Activated naive CD8-positive, alpha-beta T cell treated with anti-CD3 and anti-CD28 coated beads, Interleukin-2, amount 50 U/mL, for 16 hours (primary cell): ENCODE results near the gene POLR1H.
"Not testable (repeated sequence)": the region's sequence is repeated elsewhere in the genome, so short reads cannot be mapped to it uniquely, and the experiment has no call there.

Source experiments
- DNase-seq: peaks from one replicate; pipeline ENCODE4 v3.0.0-alpha.2; 2020; ENCODE audit warnings: low read depth, low spot score

POLR1H gene

GRCh38 chr6:30061092-30061857 lies at the start of gene POLR1H:
TSS of gene POLR1H (plus strand) at chr6:30061265. CDS start at chr6:30061525, 260 bp downstream.
- DNase-seq, result peak; percentile 69

DNA sequence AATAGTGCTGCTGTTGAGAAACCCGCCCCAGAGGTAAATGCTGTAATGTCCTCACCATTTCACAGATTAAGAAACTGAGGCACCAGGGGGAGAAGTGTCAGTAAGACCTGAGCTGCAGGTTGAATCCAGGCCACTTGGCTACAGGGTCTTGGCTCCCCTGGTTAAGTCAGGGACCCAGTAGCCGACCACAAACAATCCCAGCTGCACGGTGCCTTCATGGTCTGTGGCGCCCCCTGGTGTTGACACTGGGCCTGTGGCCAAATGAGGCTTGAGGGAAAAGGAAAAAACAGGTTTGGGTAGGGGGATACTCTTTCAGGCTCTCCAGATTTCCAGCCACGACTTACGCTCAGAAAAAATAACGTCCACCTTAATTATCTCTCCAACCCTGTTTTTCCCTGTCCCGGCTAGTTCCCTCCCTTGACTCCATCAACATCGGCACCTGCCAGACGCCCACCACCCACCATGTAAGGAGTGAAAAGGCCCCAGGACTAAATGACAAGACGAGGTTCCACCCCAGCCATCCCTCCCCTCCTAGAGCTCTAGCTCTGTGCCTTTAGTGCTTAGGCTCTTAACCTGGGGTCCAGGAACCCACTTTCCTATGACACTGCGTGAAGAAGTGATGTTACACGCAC lies 47.7 kb upstream of the POLR1H start:
- DNase-seq, result no peak

- no peak for DNase-seq
Measured at GRCh38 chr6:30019819-30020218, 41.2 kb upstream of the POLR1H start.

- DNase-seq, result no peak
Measured at GRCh38 chr6:30020626-30021025, 40.4 kb upstream of the POLR1H start.

- no peak for DNase-seq
Measured at GRCh38 chr6:30022189-30022588, 38.9 kb upstream of the POLR1H start.

- DNase-seq, result not testable (repeated sequence)
Measured at GRCh38 chr6:30022712-30023111, 38.4 kb upstream of the POLR1H start.

DNA sequence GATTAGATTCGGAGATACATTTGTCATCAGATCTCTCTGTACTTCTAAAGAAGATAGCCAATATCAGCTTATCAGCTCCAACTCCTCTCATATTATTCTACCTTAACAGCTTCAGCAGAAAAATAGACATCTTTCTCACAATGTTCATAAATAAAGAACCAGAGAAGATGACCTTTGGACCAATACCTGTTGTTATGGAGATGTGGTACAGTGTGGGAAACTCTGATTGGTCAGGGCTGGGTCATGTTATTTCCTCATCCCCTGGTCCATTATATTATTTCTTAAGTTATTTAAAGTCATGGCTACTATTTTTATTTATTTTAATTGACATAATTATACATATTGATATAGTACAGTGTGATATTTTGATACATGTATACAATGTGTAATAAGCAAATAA lies 35.9 kb upstream of the POLR1H start:
- no peak for DNase-seq

DNA sequence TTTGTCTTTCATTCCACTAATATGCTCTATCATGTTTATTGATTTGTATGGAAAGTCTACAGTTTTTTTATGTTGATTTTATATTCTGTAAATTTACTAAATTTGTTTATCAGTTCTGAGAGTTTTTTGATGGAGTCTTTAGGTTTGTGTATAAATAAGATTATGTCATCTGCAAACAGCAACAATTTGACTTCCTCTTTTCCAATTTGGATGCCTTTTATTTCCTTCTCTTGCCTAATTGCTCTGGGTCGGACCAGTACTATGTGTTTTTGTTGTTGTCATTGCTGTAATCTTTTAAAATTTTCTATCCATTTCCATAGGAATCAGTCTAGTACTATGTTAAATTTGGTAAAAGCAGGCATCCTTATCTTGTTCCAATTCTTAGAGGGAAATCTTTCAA lies 31.5 kb upstream of the POLR1H start:
- no peak for DNase-seq

- no peak for DNase-seq
Measured at GRCh38 chr6:30031381-30031780, 29.7 kb upstream of the POLR1H start.

DNA sequence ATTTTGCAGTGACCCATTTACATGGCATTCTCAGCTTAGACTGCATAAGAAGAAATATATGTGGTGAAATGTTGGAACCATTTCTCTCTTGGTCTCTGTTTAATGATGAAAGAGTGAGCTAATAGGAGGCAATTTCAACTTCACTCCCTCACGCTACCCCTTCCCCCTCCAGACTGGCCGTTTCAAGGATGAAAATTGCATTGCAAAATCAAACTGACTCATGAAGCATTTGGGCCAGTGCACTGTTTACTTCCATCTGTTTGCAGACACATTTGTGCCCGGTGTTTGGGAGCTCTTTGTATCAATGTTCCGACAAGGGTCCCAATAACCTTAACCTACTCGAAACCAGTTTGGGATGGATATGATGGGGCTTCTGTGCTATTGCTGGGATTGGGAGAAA lies 27.6 kb upstream of the POLR1H start:
- DNase-seq, result not testable (repeated sequence)

DNA sequence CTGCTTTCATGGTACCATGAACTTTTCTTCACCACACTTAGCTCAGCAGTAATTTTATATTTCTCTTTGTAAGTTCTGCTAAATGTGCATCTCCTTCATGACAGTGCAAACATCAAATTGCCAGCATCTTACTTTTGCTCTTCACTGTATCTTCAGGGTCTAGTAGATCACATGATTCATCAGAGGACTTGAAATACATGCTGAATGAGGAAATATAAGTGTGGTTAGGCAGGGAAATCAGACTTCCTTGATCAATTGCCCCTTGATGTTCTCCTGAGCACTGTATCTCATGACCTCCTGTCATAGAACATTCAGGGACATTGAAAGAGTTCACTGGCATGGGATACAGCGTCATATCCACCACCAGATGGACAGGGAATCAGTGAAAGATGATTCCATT lies 25.3 kb upstream of the POLR1H start:
- no peak for DNase-seq

- no peak for DNase-seq
Measured at GRCh38 chr6:30037182-30037788, 23.8 kb upstream of the POLR1H start.

DNA sequence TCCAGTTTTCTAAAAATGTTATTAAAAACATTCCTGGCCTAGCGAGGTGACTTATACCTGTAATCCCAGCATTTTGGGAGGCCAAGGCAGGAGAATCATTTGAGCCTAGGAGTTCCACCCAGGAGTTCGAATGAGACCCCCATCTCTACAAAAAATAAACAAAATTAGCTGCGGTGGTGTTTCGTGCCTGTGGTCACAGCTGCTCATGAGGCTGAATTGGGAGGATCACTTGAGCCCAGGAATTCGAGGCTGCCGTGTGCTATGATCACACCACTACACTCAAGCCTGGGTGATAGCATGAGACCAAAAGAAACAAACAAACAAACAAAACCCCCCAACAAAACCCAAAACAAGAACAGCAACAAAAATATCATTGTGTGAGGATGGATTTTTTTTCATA lies 19.8 kb upstream of the POLR1H start:
- DNase-seq, result no peak

GRCh38 chr6:30041821-30042220 lies 19.2 kb upstream of the POLR1H start:
- DNase-seq, result no peak

DNA sequence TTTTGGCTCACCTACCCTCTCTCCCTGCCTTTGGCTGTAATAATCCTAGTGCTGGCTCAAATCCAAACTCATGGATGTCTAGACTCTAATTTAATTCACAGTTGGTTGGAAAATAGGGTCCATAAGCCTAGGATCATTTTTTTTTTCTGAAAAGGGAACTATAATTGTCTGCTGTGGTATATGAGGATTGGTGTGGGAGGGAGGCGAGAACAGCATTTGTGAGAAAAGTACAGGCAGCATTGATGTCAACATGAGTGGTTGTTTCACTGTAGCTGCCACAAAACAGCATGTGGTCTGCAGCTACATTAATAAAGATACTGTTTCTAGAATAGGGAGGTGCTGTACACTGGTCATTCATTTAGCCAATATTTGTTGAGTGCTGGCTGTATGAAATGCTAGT lies 18.6 kb upstream of the POLR1H start:
- no peak for DNase-seq

DNA sequence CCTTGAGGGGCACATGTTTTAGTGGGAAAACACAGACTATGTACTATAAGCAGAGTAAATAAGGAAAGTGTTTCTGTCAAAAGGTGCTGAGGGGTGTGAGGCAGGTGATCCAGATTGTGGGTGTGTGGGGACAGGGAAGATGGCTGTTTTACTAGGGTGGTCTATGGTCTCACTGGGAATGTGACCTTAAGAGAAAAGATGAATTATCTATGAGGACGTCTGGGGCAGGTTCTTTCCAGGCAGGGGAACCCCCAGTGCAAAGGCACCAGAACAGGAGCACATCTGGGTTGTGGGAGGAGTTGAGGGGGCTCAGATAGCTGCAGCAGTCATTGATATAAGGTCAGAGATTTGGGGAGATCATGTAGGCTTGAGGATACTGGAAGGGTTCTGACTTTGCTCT lies 18.2 kb upstream of the POLR1H start:
- DNase-seq, result no peak

DNA sequence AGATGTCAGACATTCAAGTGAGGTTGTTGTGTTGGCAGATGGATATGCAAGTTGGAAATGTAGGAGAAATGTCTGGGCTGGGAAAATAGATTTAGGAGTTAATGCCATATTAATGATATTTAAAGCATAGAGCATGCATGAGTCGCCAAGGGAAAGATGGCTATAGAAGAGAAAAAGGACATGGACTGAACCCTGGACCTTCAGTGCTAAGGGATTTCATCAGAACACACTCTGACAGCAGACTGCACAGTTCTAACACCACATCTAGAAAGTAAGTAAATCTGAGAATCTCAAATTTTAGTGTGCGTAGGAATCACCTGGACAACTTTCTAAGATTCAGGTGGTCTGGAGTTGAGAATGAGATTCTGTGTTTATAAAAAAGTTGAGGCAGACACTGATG lies 17.3 kb upstream of the POLR1H start:
- no peak for DNase-seq

DNA sequence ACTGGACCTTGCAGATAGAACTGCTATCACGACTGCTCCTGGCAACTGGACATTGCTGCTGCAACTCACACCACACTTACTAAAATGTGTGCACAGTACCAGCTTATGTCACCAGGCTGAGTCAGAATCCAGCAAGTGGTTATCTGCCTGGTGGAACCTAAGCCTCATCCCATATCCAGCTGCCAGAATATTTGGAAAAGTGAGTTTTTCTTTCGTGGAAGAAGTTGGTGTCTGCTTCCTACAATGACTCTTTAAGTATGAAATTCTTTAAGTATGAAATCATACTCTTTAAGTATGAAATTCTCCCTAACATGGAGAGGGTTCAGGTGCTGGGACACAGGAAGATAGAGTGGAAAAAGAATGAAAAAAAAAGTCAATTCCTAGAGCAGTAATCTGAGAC lies 16.4 kb upstream of the POLR1H start:
- DNase-seq, result no peak

GRCh38 chr6:30047220-30047619 lies 13.8 kb upstream of the POLR1H start:
- no peak for DNase-seq

DNA sequence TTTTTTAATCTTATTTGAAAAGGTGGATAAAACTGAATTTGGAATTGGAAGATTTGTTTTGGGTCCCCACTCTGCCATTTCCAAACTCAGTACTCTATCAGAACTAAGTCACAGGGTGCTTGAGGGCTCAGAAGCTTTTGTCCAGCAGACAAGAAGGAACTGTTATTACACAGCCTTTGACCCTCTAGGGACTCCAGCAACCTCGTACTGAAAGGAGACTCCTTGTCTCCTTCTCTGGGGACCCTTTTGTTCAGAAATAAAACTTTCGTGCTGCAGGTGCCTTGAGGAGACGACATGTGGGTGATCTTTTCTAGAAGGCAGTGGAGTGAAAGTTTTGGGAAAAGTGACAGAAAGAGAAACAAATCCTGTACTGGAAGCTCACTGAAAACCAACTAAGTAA lies 7.4 kb upstream of the POLR1H start:
- DNase-seq, result no peak

DNA sequence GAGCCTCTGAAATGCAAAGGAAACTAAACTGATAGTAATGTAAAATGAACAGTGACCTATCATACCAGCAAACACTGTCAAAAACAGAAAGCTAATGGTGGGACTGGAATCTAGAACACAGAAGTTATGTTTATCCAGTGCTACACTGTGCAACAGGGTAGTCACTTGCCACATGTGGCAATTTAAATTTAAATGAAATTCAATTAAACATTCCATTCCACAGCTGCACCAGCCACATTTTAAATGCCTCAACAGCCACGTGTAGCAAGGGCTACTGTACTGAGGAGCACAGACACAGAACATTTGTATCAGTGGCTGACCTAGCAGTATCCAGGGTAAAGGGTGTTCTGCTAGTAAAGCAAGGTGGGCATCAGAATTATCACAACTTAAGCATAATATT lies 5.6 kb upstream of the POLR1H start:
- no peak for DNase-seq

- no peak for DNase-seq
Measured at GRCh38 chr6:30060606-30061091, 416 bp upstream of the POLR1H start.
